ENCODE data around the gene KAT8.

KAT8 gene

DNA sequence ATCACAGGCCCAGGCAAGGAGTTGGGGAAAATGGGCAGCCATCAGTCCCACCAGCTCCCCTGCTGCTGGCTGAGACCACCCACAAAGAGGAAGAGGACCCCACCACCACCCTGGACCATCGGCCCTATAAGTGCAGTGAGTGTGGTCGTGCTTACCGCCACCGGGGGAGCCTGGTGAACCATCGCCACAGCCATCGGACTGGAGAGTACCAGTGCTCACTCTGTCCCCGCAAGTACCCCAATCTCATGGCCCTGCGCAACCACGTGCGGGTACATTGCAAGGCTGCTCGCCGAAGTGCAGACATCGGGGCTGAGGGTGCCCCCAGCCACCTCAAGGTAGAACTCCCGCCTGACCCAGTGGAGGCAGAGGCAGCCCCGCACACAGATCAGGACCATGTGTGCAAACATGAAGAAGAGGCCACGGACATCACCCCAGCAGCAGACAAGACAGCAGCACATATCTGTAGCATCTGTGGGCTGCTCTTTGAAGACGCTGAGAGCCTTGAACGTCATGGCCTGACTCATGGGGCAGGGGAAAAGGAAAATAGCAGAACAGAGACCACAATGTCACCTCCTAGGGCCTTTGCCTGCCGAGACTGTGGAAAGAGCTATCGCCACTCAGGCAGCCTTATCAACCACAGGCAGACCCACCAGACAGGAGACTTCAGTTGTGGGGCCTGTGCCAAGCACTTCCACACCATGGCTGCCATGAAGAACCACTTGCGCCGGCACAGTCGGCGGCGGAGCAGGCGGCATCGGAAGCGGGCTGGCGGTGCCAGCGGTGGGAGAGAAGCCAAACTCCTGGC lies 39.7 kb upstream of the KAT8 start (continued):
- TF ChIP-seq ZBTB11 (tag by site-specific recombination; conservative IDR thresholded peaks at IDR 0.05; ENCODE audit: low read depth) = no peak
- no peak for TF ChIP-seq HOXD13 (CRISPR knock-in tag; IDR thresholded peaks at IDR 0.05; ENCODE audit: borderline replicate concordance)
- TF ChIP-seq ZNF266 (tag by site-specific recombination; IDR thresholded peaks at IDR 0.05; ENCODE audit: low read depth) = no peak
- no peak for TF ChIP-seq ZNF843 (tag by site-specific recombination; IDR thresholded peaks at IDR 0.05)
- no peak for TF ChIP-seq ZNF558 (tag by site-specific recombination; IDR thresholded peaks at IDR 0.05)
- no peak for TF ChIP-seq GLIS2 (tag by site-specific recombination; IDR thresholded peaks at IDR 0.05)
- no peak for TF ChIP-seq ZNF530 (tag by site-specific recombination; IDR thresholded peaks at IDR 0.05; ENCODE audit: low read depth)

GRCh38 chr16:31078597-31079341 lies 38.7 kb upstream of the KAT8 start:
- TF ChIP-seq OSR2 (tag by site-specific recombination; IDR thresholded peaks at IDR 0.05) (no peak), ZNF223 (tag by site-specific recombination; IDR thresholded peaks at IDR 0.05) (no peak), YY2 (tag by site-specific recombination; IDR thresholded peaks at IDR 0.05) (no peak), KLF1 (tag by site-specific recombination; IDR thresholded peaks at IDR 0.05) (no peak), ZNF155 (tag by site-specific recombination; IDR thresholded peaks at IDR 0.05) (no peak)
- TF ChIP-seq, protein P1, sequence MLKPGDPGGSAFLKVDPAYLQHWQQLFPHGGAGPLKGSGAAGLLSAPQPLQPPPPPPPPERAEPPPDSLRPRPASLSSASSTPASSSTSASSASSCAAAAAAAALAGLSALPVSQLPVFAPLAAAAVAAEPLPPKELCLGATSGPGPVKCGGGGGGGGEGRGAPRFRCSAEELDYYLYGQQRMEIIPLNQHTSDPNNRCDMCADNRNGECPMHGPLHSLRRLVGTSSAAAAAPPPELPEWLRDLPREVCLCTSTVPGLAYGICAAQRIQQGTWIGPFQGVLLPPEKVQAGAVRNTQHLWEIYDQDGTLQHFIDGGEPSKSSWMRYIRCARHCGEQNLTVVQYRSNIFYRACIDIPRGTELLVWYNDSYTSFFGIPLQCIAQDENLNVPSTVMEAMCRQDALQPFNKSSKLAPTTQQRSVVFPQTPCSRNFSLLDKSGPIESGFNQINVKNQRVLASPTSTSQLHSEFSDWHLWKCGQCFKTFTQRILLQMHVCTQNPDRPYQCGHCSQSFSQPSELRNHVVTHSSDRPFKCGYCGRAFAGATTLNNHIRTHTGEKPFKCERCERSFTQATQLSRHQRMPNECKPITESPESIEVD (tag by site-specific recombination; IDR thresholded peaks at IDR 0.05) = no peak
- ChIA-PET POLR2A (interaction anchor here (1.7 kb wide), 1 partner anchor 39 kb away, joined by 3 read pairs; the partner anchor contains the start of gene KAT8), CTCF (interaction anchor here (0.6 kb wide), 1 partner anchor 93 kb away, joined by 3 read pairs; no protein-coding TSS in a partner anchor)
- Histone ChIP-seq H3K27ac (ENCODE audit: extremely low read depth, low read depth, low read length) (no peak overlapping the region), H3K36me3 (ENCODE audit: control insufficient read depth in 2 of 2, insufficient read depth in 1 of 2, low read length in 2 of 2) (peaks cover 0 to 77% of the 10 kb centered on the region in 2 experiments; a peak in 1 of 3 replicates), H3K4me1 (ENCODE audit: control insufficient read depth, insufficient read depth, low read length) (no peaks in the 10 kb centered on the region), H3K4me3 (ENCODE audit: low read depth, low read length) (no peak overlapping the region), H3K9me3 (ENCODE audit: control insufficient read depth, insufficient read depth, low read depth, low read length) (no peaks in the 10 kb centered on the region)

- peaks cover 0 to 78% of the 10 kb centered on the region in 2 experiments; a peak in 1 of 3 replicates for H3K36me3 ChIP-seq (ENCODE audit: control insufficient read depth in 2 of 2, insufficient read depth in 1 of 2, low read length in 2 of 2)
- H3K4me1 ChIP-seq (ENCODE audit: control insufficient read depth, insufficient read depth, low read length) = no peaks in the 10 kb centered on the region
- TF ChIP-seq ZNF707 (tag by site-specific recombination; IDR thresholded peaks at IDR 0.05) (no peak), GLIS2 (tag by site-specific recombination; IDR thresholded peaks at IDR 0.05) (no peak), ZNF354C (tag by site-specific recombination; IDR thresholded peaks at IDR 0.05; ENCODE audit: borderline replicate concordance, low read depth) (no peak), FEZF1 (tag by site-specific recombination; IDR thresholded peaks at IDR 0.05) (no peak), ZBTB21 (tag by site-specific recombination; IDR thresholded peaks at IDR 0.05) (no peak), ZNF580 (tag by site-specific recombination; IDR thresholded peaks at IDR 0.05) (no peak), ZNF747 (tag by site-specific recombination; IDR thresholded peaks at IDR 0.05) (no peak), ZNF510 (tag by site-specific recombination; IDR thresholded peaks at IDR 0.05; ENCODE audit: insufficient replicate concordance) (no peak), MYNN (tag by site-specific recombination; IDR thresholded peaks at IDR 0.05; ENCODE audit: borderline replicate concordance) (no peak), ZNF223 (tag by site-specific recombination; IDR thresholded peaks at IDR 0.05) (no peak), ZNF239 (tag by site-specific recombination; IDR thresholded peaks at IDR 0.05) (no peak)
- TF ChIP-seq, protein P2, sequence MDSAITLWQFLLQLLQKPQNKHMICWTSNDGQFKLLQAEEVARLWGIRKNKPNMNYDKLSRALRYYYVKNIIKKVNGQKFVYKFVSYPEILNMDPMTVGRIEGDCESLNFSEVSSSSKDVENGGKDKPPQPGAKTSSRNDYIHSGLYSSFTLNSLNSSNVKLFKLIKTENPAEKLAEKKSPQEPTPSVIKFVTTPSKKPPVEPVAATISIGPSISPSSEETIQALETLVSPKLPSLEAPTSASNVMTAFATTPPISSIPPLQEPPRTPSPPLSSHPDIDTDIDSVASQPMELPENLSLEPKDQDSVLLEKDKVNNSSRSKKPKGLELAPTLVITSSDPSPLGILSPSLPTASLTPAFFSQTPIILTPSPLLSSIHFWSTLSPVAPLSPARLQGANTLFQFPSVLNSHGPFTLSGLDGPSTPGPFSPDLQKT (IDR thresholded peaks at IDR 0.05; ENCODE audit: borderline replicate concordance, low read depth, low read length) = no peak
- H3K4me3 ChIP-seq (ENCODE audit: low read depth, low read length) = no peak overlapping the region
- POLR2A ChIA-PET = interaction anchor here (0.5 to 1.7 kb wide), 4 partner anchors 14 to 41 kb away, joined by 3 to 4 read pairs (median 3); partner anchors contain the start of genes KAT8 and VKORC1
- no peaks in the 10 kb centered on the region for H3K9me3 ChIP-seq (ENCODE audit: control insufficient read depth, insufficient read depth, low read depth, low read length)
- CTCF ChIA-PET = interaction anchor here (0.6 to 1.0 kb wide), 2 partner anchors 62 to 94 kb away, joined by 3 to 4 read pairs; no protein-coding TSS in a partner anchor
- H3K27ac ChIP-seq (ENCODE audit: extremely low read depth, low read depth, low read length) = no peak overlapping the region
Measured at GRCh38 chr16:31079342-31079944, 38.0 kb upstream of the KAT8 start.

Measured in HEK293 (cell line).